ENCODE data around the gene UBE2L3. TPM values are rescaled to one million over a fixed set of nuclear protein-coding genes. Genes with fewer than 3 reads are reported as not detected.
"Not testable (repeated sequence)": the region's sequence is repeated elsewhere in the genome, so short reads cannot be mapped to it uniquely, and the experiment has no call there.

UBE2L3 gene
- total RNA-seq, 5 donors from 2014 or later (not counting 1 experiment from before 2014, with no cell fraction given) = 28.4 to 38.7 (median 34.3) TPM

DNA sequence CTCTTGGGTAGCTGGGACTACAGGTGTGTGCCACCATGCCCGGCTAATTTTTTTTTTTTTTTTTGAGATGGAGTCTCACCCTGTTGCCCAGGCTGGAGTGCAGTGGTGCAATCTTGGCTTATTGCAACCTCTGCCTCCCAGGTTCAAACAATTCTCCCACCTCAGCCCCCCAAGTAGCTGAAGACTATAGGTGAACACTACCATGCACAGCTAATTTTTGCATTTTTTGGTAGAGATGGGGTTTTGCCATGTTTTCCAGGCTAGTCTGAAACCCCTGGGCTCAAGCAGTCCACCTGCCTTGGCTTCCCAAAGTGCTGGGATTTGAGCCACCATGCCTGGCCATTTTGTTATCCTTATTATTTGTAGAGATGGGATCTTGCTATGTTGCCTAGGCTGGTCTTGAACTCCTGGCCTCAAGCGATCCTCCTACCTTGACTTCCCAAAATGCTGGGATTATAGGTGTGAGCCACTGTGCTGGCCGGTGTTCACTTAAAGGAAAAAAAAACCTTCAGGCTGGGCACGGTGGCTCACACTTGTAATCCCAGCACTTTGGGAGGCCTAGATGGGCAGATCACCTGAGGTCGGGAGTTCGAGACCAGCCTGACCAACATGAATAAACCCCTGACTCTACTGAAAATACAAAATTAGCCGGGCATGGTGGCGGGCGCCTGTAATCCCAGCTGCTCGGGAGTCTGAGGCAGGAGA, 13.6 kb downstream of the UBE2L3 start:
- H3K9me3 ChIP-seq; POLR2A ChIA-PET; DNase-seq; H3K9me3 Mint-ChIP-seq; H3K4me3 ChIP-seq (ENCODE audit: control insufficient read depth in 1 of 2, extremely low read depth in 1 of 2, low read length in 1 of 2); H3K27me3 Mint-ChIP-seq; H3K27me3 ChIP-seq (replicated peaks in 1 of 2; ENCODE audit: control insufficient read depth in 2 of 2, extremely low read depth in 1 of 2, insufficient read depth in 2 of 2, low read length in 1 of 2); H3K27ac ChIP-seq (ENCODE audit: low read length); H3K27ac Mint-ChIP-seq; H3K4me3 Mint-ChIP-seq; ATAC-seq (replicated peaks in 1 of 4): not testable (repeated sequence)
- Mint-ChIP-seq H3K4me1 (peaks cover 52 to 69% (median 67%) of the 10 kb centered on the region in 3 donors), H3K36me3 (peaks cover 13% of the 10 kb centered on the region)
- peaks cover 0 to 11% of the 10 kb centered on the region in 2 donors for H3K36me3 ChIP-seq (ENCODE audit: control insufficient read depth in 2 of 2, extremely low read depth in 1 of 2, insufficient read depth in 1 of 2, low read length in 1 of 2)
- peaks cover 0 to 73% of the 10 kb centered on the region in 2 experiments for H3K4me1 ChIP-seq (ENCODE audit: control insufficient read depth in 1 of 2, extremely low read depth in 1 of 2, insufficient read depth in 2 of 2, low read length in 2 of 2)
- CTCF ChIA-PET = interaction anchor here in 1 of 2 donors (0.7 kb wide), 1 partner anchor 49 kb away, joined by 5 read pairs; the partner anchor contains the start of gene YDJC
- WGBS (ENCODE audit: insufficient coverage) = 85% methylated on average over 4 of the region's 10 CpGs

DNA sequence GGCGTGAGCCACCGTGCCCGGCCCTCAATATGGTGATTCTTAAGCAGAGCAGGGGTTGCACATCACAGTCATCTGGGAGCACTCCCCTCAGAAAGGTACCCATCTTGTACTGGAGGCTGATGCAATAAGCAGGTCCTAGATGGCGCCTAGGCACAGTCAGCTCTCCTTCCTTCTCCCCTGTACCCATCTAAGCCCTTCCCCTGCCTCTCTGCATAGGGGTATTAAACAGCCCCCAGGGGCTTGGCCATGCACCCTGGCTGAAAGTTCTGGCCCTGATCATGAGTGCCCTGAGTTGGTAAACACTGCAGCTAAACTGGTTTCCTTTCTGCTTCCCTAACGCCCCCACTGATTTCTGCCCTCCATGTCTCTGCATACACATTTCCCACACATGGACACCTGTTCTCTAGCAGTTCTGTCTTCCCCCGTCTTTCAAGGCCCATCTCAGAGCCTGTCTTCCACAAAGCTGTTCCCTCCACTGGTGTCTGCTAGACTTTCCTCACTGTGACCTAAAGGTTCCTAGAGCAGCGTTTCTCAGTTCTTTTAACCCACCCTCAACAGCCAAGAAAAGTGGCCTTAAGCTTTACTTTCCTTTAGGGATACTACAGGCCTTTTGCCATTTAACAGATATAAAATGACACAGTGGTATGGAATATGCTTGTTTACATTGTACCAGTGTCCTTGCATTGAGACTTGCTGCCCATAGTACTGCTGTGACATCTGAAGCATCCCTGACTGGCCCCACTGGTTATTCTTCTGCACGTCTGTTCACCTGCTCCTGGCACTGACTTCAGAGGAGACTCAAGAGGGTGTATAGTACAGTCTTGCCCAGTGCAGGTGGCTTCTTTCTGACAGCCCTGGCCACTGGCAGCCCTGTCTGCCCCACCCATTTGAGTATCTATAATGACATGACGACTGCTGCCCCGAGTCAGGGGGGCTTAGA, 15.6 kb downstream of the UBE2L3 start:
- H3K4me3 Mint-ChIP-seq = no peak overlapping the region
- DNase-seq (no peak), ATAC-seq (replicated peaks in 1 of 4) (no peak)
- H3K36me3 Mint-ChIP-seq = peaks cover 9% of the 10 kb centered on the region
- H3K27ac Mint-ChIP-seq = peak overlapping the region; percentile 21 to 58
- H3K36me3 ChIP-seq (ENCODE audit: control insufficient read depth in 2 of 2, extremely low read depth in 1 of 2, insufficient read depth in 1 of 2, low read length in 1 of 2) = peaks cover 3 to 8% of the 10 kb centered on the region in 2 donors
- no peaks in the 10 kb centered on the region for H3K9me3 Mint-ChIP-seq
- ChIA-PET POLR2A (interaction anchor here in 1 of 2 donors (0.7 kb wide), 1 partner anchor 10 kb away, joined by 5 read pairs; no protein-coding TSS in a partner anchor), CTCF (no interaction called here)
- H3K27ac ChIP-seq (ENCODE audit: low read length) = no peak overlapping the region
- no peaks in the 10 kb centered on the region for H3K27me3 Mint-ChIP-seq
- H3K4me1 ChIP-seq (ENCODE audit: control insufficient read depth in 1 of 2, extremely low read depth in 1 of 2, insufficient read depth in 2 of 2, low read length in 2 of 2) = peaks cover 0 to 74% of the 10 kb centered on the region in 2 experiments
- H3K4me1 Mint-ChIP-seq = peaks cover 52 to 71% (median 70%) of the 10 kb centered on the region in 3 donors
- H3K4me3 ChIP-seq (ENCODE audit: control insufficient read depth in 1 of 2, extremely low read depth in 1 of 2, low read length in 1 of 2) = no peak overlapping the region
- 82% methylated on average over 8 of the region's 10 CpGs for WGBS (ENCODE audit: insufficient coverage)
- H3K27me3 ChIP-seq (replicated peaks in 1 of 2; ENCODE audit: control insufficient read depth in 2 of 2, extremely low read depth in 1 of 2, insufficient read depth in 2 of 2, low read length in 1 of 2) = no peaks in the 10 kb centered on the region
- H3K9me3 ChIP-seq = no peaks in the 10 kb centered on the region

DNA sequence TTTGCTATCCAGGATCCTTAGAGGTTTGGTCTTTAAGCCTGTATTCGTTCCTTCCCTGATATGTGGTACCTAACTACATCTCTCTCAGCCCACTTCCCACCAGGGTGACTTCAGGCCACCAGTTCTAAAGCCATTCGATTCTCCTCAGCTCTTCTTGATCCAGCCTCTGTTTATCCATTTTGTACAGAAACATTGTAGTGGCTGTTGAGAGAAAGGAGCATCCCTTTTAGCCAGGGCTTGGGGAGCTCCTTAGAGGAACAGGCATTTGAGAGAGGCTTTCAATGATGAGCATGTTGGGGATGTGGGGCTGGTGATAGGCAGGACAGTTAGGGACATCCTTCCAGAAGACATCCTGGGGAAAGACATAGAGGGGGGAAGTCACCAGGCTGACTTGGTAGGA, 17.9 kb downstream of the UBE2L3 start:
- ATAC-seq (replicated peaks in 1 of 4) = no peak
- ChIA-PET POLR2A (no interaction called here), CTCF (interaction anchor here in 1 of 2 donors (0.6 kb wide), 1 partner anchor 13 kb away, joined by 6 read pairs; no protein-coding TSS in a partner anchor)
- DNase-seq = no peak
- Histone ChIP-seq H3K4me1 (ENCODE audit: control insufficient read depth in 1 of 2, extremely low read depth in 1 of 2, insufficient read depth in 2 of 2, low read length in 2 of 2) (peaks cover 0 to 69% of the 10 kb centered on the region in 2 experiments), H3K27ac (ENCODE audit: low read length) (no peak overlapping the region), H3K9me3 (no peaks in the 10 kb centered on the region), H3K36me3 (ENCODE audit: control insufficient read depth in 2 of 2, extremely low read depth in 1 of 2, insufficient read depth in 1 of 2, low read length in 1 of 2) (peaks cover 3 to 4% of the 10 kb centered on the region in 2 donors), H3K4me3 (ENCODE audit: control insufficient read depth in 1 of 2, extremely low read depth in 1 of 2, low read length in 1 of 2) (no peak overlapping the region), H3K27me3 (replicated peaks in 1 of 2; ENCODE audit: control insufficient read depth in 2 of 2, extremely low read depth in 1 of 2, insufficient read depth in 2 of 2, low read length in 1 of 2) (no peaks in the 10 kb centered on the region)
- H3K4me3 Mint-ChIP-seq = peak overlapping the region in 1 of 3 donors; percentile 8
- WGBS (ENCODE audit: insufficient coverage) = no CpG with 5 or more reads among the region's 2 CpGs
- peaks cover 13% of the 10 kb centered on the region for H3K36me3 Mint-ChIP-seq
- peak overlapping the region in 1 of 2 donors; percentile 19 for H3K27ac Mint-ChIP-seq
- peaks cover 53 to 66% (median 65%) of the 10 kb centered on the region in 3 donors for H3K4me1 Mint-ChIP-seq
- H3K9me3 Mint-ChIP-seq = no peaks in the 10 kb centered on the region
- H3K27me3 Mint-ChIP-seq = no peaks in the 10 kb centered on the region

DNA sequence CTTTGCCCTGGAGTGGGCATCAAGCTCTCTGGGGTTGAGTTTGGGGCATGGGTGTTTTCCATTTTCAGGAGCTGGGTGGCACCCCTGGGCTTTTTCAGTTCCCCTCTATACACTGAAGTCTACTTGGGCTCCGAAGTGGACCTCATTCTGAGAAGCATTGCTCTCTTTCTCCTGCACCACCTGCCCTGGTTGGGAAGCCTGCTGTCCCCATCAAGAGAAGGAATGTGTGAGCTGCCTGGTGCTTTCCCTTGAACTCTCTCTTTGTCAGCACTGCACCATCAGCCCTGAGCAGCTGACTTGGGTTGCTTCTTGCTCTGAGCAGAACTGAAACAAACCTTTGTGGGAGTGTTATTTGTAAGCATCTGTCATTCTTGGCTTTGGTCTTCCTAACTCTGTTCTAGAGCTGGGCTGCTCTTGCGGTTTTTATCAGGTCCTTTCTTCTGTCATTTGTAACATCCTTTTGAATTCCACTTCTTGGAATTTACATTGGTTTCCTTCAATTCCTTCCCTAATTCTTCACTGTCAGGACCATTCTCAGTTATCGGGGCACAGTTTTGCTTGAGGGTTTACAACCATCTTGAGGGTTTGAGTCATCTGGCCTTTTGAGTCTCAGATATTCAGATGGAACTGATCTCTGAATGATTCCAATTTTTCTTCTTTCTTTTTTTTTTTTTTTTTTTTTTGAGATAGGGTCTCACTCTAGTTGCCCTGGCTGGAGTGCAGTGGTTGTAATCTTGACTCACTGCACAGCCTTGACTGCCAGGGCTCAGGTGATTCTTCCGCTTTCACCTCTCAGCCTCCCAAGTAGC, 20.5 kb downstream of the UBE2L3 start:
- Mint-ChIP-seq H3K27me3 (no peaks in the 10 kb centered on the region), H3K4me1 (peaks cover 63 to 72% (median 71%) of the 10 kb centered on the region in 3 donors), H3K9me3 (no peaks in the 10 kb centered on the region), H3K4me3 (peak overlapping the region in 1 of 3 donors; percentile 47), H3K27ac (peak overlapping the region; percentile 56 to 84), H3K36me3 (peaks cover 15% of the 10 kb centered on the region)
- no peaks in the 10 kb centered on the region for H3K27me3 ChIP-seq (replicated peaks in 1 of 2; ENCODE audit: control insufficient read depth in 2 of 2, extremely low read depth in 1 of 2, insufficient read depth in 2 of 2, low read length in 1 of 2)
- H3K9me3 ChIP-seq = no peaks in the 10 kb centered on the region
- DNase-seq (peak in 2 of 35 experiments; percentile 17 to 28), ATAC-seq (replicated peaks in 1 of 4) (peak; percentile 20 to 67 (median 50))
- H3K36me3 ChIP-seq (ENCODE audit: control insufficient read depth in 2 of 2, extremely low read depth in 1 of 2, insufficient read depth in 1 of 2, low read length in 1 of 2) = peaks cover 3 to 8% of the 10 kb centered on the region in 2 donors
- ChIA-PET CTCF (interaction anchor here (0.6 to 0.7 kb wide), 2 partner anchors 9 to 361 kb away, joined by 4 read pairs; no protein-coding TSS in a partner anchor), POLR2A (no interaction called here)
- no peak overlapping the region for H3K4me3 ChIP-seq (ENCODE audit: control insufficient read depth in 1 of 2, extremely low read depth in 1 of 2, low read length in 1 of 2)
- no CpG with 5 or more reads among the region's 4 CpGs for WGBS (ENCODE audit: insufficient coverage)
- H3K27ac ChIP-seq (ENCODE audit: low read length) = no peak overlapping the region
- peaks cover 0 to 59% of the 10 kb centered on the region in 2 experiments for H3K4me1 ChIP-seq (ENCODE audit: control insufficient read depth in 1 of 2, extremely low read depth in 1 of 2, insufficient read depth in 2 of 2, low read length in 2 of 2)

DNA sequence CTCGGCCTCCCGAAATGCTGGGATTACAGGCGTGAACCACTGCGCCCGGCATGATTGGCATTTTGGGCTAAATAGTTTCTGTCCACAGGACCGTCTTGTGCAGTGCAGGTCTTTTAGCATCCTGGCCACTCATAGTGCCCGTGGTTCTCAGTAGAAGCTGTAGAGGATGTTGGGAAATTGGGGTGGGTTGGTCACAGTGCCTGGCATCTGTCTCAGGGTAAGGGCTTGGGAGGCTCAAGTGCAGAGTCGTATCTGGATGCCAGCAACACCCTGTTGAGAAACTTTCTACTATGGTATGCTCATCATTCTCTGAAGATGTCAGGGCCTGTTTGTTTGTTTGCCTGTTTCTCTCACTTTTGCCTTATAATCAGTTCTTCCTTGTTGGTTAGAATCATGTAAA, 21.9 kb downstream of the UBE2L3 start:
- no peaks in the 10 kb centered on the region for H3K27me3 Mint-ChIP-seq
- H3K4me1 Mint-ChIP-seq = peaks cover 69 to 79% (median 77%) of the 10 kb centered on the region in 3 donors
- ATAC-seq (replicated peaks in 1 of 4) (no peak), DNase-seq (no peak)
- H3K4me3 ChIP-seq (ENCODE audit: control insufficient read depth in 1 of 2, extremely low read depth in 1 of 2, low read length in 1 of 2) = no peak overlapping the region
- H3K36me3 Mint-ChIP-seq = peaks cover 27% of the 10 kb centered on the region
- WGBS (ENCODE audit: insufficient coverage) = 94% methylated on average over 7 of the region's 8 CpGs
- H3K27ac Mint-ChIP-seq = no peak overlapping the region
- H3K4me3 Mint-ChIP-seq = peak overlapping the region in 1 of 3 donors; percentile 34
- ChIA-PET CTCF (interaction anchor here in 1 of 2 donors (0.8 kb wide), 1 partner anchor 58 kb away, joined by 3 read pairs; no protein-coding TSS in a partner anchor), POLR2A (no interaction called here)
- no peak overlapping the region for H3K27ac ChIP-seq (ENCODE audit: low read length)
- H3K27me3 ChIP-seq (replicated peaks in 1 of 2; ENCODE audit: control insufficient read depth in 2 of 2, extremely low read depth in 1 of 2, insufficient read depth in 2 of 2, low read length in 1 of 2) = no peaks in the 10 kb centered on the region
- peaks cover 3 to 17% of the 10 kb centered on the region in 2 donors for H3K36me3 ChIP-seq (ENCODE audit: control insufficient read depth in 2 of 2, extremely low read depth in 1 of 2, insufficient read depth in 1 of 2, low read length in 1 of 2)
- no peaks in the 10 kb centered on the region for H3K9me3 Mint-ChIP-seq
- no peaks in the 10 kb centered on the region for H3K9me3 ChIP-seq
- peaks cover 0 to 58% of the 10 kb centered on the region in 2 experiments for H3K4me1 ChIP-seq (ENCODE audit: control insufficient read depth in 1 of 2, extremely low read depth in 1 of 2, insufficient read depth in 2 of 2, low read length in 2 of 2)
